IPS-NIHi7 (cell line): ENCODE results near the gene MON1A.
"Not testable (repeated sequence)": the region's sequence is repeated elsewhere in the genome, so short reads cannot be mapped to it uniquely, and the experiment has no call there.

Experiments used
- DNase-seq: peaks from one replicate; pipeline ENCODE4 v3.0.0; 2012; ENCODE audit warnings: mixed read lengths; ENCODE audit errors: extremely low spot score

Gene MON1A, protein sequence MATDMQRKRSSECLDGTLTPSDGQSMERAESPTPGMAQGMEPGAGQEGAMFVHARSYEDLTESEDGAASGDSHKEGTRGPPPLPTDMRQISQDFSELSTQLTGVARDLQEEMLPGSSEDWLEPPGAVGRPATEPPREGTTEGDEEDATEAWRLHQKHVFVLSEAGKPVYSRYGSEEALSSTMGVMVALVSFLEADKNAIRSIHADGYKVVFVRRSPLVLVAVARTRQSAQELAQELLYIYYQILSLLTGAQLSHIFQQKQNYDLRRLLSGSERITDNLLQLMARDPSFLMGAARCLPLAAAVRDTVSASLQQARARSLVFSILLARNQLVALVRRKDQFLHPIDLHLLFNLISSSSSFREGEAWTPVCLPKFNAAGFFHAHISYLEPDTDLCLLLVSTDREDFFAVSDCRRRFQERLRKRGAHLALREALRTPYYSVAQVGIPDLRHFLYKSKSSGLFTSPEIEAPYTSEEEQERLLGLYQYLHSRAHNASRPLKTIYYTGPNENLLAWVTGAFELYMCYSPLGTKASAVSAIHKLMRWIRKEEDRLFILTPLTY

GRCh38 chr3:49929291-49930167 is at the start of gene MON1A:
Gene MON1A, minus strand, starts transcription at chr3:49929811. Its CDS starts 16,465 bp downstream, at chr3:49913346.
- peak; percentile 90 for DNase-seq

GRCh38 chr3:49976942-49977341 is 47.3 kb upstream of the MON1A start:
- no peak for DNase-seq

DNA sequence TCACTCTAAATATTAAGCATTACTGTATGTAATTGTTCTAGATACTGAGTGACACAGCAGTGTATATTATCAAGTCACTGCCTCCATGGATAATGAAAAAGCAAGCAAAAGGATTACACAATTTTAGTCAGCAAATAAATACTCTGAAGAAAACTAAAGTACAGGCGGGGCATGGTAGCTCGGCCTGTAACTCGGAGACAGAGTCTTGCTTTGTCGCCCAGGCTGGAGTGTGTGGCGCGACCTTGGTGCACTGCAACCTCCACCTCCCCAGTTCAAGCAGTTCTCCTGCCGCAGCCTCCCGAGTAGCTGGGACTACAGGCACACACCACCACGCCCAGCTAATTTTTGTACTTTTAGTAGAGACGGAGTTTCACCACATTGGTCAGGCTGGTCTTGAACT is 43.0 kb upstream of the MON1A start:
- DNase-seq = no peak

DNA sequence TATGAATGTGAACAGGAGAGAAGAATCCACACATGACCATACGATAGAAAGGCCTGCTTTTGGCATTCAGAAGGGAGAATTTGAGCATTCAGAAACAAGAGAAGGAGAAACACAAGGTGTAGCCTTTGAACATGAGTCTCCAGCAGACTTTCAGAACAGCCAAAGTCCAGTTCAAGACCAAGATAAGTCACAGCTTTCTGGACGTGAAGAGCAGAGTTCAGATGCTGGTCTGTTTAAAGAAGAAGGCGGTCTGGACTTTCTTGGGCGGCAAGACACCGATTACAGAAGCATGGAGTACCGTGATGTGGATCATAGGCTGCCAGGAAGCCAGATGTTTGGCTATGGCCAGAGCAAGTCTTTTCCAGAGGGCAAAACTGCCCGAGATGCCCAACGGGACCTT is 38.7 kb upstream of the MON1A start:
- no peak for DNase-seq

DNA sequence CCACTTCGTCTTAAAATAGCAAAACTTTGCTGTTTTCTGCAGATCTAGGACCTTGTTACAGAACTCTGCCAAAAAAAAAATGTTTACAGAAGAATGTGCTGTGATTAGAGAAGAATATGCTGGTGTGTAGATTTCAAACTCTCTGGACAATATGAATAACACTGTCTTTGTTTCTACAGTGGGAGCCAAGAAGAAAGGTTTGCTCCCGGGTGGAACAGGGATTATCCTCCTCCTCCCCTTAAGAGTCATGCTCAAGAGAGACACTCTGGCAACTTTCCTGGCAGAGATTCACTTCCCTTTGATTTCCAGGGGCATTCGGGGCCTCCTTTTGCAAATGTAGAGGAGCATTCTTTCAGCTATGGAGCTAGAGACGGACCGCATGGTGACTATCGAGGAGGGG is 37.7 kb upstream of the MON1A start:
- no peak for DNase-seq

DNA sequence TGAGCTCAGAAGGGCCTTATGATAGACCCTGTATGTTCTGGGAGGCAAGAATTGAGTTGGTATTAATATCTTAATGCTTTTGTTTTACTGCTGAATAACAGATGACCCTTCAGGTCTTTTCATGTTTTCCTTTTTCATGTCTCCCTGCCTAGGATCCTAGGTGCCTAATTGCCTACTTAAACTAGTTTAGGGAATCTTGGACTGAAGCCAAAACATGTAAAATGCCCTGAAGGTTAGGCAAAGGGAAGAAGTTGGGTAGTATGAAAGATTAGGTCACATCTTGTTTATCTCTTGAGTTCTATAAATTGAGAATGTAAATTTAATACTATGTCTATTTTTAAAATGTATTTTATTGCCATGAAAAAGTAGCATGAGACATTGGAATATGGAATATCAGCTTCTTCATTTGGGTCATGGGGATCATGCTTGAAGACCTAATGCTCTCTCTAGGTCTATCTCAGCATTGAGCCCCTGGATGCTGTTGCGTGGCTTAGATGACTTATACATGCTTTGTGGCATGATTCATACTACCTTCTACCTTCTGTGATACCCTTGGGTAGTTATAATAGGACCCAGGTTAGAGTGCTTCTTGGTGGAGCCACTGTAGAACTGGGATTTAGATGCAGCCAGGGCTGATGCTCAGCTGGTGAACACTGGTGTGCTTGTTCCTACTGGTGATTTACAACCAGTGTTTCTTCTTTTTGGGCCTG is 36.8 kb upstream of the MON1A start:
- no peak for DNase-seq

DNA sequence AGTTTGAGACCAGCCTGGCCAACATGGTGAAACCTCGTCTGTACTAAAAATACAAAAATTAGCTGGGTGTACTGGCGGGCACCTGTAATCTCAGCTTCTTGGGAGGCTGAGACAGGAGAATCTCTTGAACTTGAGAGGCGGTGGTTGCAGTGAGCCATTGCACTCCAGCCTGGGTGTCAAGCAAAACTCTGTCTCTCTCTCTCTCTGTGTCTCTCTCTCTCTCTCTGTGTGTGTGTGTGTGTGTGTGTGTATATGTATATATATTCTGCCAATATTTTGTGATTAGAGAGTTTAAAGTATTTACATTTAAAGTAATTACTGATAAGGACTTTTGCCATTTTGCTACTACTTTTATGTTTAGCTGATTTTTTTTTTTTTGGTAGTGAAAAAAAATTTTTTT is 26.0 kb upstream of the MON1A start:
- no peak for DNase-seq

DNA sequence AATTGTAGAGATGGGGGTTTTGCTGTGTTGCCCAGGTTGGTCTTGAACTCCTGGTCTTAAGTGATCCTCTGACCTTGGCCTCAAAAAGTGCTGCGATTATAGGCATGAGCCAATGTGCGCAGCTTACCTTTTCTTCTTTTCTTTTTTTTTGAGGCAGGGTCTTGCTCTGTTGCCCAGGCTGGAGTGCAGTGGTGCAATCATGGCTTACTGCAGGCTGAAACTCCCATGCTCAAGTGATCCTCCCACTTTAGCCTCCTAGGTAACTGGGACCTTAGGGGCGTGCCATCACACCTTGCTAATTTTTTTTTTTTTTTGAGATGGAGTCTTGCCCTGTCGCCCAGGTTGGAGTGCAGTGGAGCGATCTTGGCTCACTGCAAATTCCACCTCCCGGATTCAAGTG is 23.3 kb upstream of the MON1A start:
- no peak for DNase-seq

GRCh38 chr3:49942651-49943050 is 13.0 kb upstream of the MON1A start:
- no peak for DNase-seq

- no peak for DNase-seq
These were observed 11.1 kb upstream of the MON1A start for GRCh38 chr3:49940667-49941249.

DNA sequence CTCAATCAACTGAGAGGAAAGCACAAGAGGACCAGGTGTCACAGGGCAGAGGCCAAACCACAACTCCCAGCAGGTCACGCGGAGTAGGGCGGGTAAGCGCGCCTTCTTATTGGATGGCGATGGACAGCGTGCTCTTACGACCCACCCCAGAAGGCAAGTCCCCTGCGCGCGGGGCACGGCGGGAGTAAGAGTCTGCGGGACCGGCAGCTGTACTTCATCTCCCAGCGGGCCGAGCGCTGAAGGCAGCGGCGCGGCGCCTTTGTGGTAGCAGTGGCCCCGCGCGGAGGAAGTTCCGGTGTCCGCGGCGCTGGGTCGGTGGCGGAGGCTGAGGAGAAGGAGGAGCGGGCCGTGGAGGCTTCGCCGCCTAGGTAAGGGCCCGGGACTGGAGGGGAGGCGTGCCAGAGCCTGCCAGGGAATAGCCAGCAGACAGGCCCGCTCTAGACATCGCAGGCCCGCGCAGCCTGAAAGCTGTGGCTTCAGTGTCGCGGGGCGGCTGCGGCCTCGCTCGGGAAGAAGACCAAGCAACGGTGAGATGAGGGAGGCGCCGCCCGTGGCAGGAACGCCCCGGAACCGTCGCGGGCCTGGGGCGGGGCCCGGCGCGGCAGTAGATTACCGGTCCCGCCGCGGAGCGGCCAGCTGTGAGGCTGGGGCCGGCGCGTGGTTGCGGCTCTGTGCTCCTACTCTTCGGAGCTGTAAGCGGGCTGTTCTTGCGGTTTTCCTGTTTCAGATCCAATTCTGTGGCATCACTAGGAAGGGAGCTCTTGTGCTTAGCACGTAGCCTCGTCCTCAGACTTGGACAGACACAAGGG is 10.5 kb upstream of the MON1A start, which contains the start of gene RBM6:
Gene RBM6, plus strand, starts transcription at position 293 of the 809 bp plus-strand sequence. CDS start 22,492 bp downstream, outside the sequence.
- peak; percentile 99 for DNase-seq

DNA sequence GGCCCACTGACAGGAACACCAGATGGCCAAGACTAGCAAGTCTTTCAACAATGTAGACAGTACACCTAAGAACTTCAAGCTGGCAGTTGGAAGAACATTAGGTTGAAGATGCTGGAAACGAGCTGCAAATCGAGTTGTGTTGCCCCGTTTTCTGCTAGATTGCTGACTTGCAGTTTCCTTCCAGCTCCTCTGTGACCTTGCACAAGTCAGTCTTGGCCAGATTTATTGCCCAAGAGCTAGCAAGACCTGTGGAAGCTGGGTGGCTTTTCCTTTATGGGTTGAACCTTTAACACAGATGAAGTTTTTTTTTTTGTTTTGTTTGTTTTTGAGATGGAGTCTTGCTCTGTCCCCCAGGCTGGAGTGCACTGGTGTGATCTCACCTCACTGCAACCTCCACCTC is 7.5 kb upstream of the MON1A start:
- no peak for DNase-seq

DNA sequence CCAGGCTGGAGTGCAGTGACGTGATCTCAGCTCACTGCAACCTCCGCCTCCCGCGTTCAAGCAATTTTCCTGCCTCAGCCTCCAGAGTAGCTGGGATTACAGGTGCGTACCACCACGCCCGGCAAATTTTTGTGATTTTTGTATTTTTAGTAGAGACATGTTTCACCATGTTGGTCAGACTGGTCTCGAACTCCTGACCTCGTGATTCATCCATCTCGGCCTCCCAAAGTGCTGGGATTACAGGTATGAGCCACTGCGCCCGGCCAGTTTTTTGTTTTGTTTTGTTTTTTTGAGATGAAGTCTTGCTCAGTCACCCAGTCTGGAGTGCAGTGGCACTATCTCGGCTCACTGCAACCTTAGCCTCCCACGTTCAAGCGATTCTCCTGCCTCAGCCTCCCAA is 2.7 kb upstream of the MON1A start:
- not testable (repeated sequence) for DNase-seq

DNA sequence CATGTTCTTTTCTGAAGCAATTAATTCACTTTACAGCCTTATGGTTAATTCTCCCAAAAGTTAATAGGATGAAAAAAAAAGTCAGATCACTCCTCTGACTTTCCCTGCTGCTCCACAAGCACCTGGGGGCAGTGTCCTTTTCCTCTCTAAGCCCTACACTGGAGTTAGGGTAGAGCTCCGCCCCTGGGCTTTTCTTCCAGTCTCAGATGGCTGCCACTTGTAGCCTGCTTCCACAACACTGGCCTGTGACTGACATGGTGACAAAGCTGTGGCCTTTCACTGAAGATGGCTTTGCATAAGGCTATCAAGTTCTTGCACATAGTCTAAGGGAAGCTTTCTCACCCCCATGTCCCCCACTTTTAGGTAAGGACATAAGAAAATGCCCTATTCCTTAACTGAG is 1.3 kb upstream of the MON1A start:
- DNase-seq = peak; percentile 80

DNA sequence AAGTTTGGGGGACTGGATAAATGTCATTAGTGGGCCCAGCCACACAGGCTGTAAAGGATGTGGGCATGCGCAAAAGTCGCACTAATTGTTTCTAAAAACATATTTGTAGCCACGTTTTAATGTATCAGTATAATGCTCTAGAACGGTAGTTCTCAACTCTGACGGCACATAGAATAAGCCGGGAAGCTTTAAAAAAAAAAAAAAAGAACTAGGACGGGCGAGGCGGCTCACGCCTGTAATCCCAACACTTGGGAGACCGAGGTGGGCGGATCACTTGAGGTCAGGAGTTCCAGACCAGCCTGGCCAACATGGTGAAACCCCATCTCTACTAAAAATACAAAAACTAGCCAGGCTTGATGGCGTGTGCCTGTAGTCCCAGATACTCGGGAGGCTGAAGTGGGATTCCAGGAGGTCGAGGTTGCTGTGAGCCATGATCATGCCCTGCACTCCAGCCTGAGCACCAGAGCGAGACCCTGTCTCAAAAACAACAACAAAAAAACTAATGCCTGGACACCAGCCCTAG is 618 bp upstream of the MON1A start:
- no peak for DNase-seq

GRCh38 chr3:49928481-49929017 is 1.1 kb downstream of the MON1A start:
- no peak for DNase-seq

DNA sequence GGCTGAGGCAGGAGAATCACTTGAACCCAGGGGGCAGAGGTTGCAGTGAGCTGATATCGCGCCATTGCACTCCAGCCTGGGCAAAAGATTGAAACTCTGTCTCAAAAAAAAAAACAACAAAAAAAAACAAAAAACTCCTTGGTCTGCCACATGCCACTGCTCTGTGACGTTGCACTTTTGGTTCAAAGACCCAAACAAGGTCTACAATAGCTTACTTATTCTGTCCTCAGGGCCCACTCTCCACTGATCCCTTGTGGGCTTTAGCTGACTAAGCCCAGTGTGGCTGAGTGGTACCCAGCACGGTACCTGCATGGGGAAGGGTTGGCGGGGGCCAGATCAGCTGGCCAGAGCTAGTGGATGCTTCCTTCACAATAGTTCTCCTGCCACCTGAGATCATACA is 1.8 kb downstream of the MON1A start:
- DNase-seq = no peak

DNA sequence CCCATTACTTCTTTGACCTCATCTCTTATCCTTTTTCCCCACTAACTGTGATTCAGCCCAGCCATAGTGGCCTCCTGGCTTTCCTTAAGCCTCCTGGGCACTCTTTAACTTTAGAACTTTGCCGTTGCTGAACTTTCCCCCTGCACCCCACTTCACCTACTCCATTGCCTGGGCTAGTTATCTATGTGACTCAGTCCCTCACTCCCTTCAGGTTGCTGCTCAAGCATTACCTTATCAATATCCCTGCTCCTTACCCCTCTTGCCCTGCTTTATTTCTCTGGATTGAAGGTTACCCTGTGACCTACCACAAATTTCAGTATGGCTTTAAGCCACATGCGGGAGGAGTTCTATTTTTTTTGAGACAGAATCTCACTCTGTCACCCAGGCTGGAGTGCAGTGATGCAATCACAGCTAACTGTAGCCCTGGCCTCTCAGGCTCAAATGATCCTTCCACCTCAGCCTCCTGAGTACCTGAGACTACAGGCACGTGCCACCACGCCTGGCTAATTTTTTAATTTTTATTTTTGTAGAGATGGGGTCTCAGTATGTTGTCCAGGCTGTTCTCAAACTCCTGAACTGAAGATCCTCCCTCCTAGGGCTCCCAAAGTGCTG is 3.4 kb downstream of the MON1A start:
- no peak for DNase-seq

DNA sequence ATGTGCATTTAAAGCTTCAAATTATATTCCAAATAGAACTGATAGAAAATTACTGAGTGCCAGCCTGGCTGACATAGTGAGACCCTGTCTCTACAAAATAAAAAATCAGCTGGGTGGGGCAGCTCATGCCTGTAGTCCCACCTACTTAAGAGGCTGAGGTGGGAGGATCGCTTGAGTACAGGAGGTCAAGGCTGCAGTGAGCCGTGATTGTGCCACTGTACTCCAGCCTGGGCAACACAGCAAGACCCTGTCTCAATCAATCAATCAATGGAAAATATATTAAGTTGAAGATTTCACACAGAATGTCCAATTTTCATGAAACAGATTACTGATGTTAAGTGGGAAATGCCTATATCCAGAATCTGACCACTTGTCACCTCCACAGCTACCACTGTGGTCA is 4.1 kb downstream of the MON1A start:
- DNase-seq = no peak

- no peak for DNase-seq
These were observed 4.9 kb downstream of the MON1A start for GRCh38 chr3:49924683-49925082.
